Activated CD4-positive, CD25-positive, alpha-beta regulatory T cell (primary cell): Measurements from ENCODE around the gene ATAD5.
"Not testable (repeated sequence)": the region's sequence is repeated elsewhere in the genome, so short reads cannot be mapped to it uniquely, and the experiment has no call there.

Experiments used
- DNase-seq, 4 experiments: peaks; one replicate each; lab custom pipeline; 2025; lab: John Stamatoyannopoulos, UW

The ATAD5 gene

DNA sequence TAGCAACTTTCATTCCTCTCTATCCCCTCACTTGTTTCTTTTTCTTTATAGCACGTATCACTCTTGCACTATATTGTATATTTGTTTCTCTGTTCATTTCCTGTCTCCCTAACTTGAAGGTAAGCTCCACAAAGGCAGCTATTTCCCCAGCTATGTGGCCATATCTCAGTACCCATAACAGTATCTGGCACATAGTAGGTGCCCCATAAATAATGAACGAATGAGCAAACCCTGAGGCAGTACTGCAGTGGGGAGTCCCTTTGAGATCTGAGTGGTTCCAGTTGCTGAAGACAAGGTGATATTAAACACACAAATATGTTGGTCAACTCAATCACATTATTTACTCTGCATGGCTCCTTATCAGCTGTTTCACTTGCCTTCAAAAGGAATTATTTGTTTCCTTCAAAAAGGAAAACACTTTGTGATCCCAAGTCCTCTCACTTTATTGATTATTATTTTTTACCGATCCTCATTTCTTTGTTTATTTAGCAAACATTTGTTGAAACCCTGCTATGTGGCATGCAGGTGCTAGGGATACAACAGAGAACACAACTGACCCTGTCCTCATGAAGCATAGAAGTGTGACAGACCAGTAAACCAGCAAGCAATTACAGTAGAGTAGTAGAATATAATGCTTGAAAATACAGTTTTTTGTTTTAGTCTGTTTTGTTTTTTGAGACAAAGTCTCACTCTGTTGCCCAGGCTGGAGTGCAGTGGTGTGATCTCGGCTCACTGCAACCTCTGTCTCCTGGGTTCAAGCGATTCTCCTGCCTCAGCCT lies 84.3 kb downstream of the ATAD5 start:
- DNase-seq: no peak

DNA sequence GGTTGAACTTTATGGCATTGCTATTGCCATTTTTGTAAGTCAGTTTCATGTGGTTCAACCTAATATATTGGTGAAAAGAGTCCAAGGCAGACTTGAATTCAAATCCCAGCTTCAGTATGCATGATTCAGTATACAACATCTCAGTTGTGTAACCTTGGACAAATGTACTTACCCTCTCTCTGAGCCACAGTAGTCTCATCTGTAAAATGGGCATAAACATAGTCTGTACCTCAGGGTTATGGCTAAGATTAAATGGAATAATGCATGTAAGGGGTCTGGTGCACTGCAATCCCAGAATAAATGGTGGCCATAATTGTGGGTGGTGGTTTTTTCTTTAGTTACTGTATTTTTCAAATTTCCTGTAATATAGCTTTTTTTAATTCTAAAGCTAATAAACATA lies 85.3 kb downstream of the ATAD5 start:
- no peak for DNase-seq

DNA sequence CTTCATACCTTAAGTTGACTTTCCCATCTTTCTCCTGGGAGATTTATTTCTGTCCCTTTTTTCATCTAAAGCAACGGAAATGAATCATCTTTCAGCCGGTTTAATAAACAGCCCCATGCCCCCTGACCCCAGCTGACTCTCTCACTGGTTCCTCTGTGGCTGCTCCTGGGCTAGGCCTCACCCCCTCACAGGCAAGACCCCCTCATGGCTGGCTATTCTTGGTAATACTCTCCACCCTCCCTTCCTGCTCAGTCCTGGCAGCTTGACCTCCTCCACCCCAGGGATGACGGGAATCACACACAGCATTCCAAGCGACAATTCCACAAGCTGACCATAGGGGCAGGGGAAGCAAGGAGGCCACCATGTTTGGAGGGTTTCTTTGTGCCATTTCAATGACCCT lies 88.5 kb downstream of the ATAD5 start:
- DNase-seq: no peak

DNA sequence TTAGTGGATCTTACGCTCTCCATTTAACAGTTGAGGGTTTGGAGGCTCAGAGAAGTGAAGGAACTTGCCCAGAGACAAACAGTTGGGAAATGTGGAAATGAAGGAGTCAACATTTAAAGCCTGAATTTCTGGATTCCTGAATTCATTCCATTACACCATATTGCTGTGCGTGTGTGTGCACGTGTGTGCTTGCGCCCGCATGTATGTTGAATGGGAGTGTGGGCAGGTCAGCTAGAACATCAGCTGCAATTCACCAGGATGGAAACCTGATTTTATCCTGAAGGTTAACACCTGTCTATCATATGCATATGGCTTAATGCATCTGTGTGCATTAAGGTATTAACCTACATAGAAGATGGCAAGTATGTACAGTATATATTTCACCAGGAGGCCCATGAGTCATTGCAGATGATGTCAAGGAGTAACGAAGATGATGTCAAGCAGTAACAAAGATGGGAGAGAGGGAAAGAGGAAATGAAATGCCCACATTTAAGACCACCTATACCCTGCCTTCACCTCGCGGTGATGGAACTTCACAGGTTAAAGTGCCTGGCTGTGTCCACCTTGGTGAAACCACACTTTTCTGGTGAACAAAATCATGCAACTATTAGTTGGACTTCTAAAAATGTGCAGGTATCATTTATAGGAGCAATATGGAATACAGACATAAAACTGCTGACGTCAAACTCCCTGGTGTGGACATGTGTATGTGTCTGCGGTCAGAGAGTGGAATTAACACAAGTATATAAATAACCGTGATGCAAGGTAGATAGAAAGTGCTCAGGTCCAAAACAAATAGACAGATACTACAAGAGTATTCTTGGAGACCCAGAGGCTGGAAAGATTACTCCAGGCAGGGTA lies 89.1 kb downstream of the ATAD5 start:
- DNase-seq: no peak

DNA sequence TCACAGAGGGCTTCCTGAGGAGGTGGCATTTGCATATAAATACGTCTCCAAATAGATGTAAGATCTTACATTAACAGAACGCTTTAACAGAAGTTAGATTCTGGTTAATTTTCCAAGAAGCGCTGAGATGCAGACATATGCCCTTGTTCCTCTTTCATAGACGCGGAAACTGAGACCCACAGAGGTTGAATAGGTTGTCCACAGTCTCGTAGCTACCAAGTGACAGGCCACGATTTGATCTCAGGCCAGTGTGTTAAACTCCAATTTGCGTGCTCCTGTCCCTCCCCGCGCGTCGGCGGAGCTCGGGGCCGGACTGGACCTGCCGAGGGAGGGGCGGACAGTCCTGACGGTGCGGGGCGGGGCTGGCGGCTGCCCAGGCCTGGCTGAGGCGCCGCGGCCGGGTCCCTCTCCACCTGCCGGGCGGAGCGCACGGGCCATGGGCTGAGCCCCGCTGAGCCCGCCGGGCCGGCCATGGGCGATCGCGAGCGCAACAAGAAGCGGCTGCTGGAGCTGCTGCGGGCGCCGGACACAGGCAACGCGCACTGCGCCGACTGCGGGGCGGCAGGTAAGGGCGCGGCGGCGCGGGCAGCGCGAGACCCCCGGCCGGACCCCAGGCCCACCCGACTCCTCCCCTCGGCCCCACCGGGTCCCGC lies 89.9 kb downstream of the ATAD5 start, which contains the start of gene ADAP2:
TSS of gene ADAP2 (plus strand) at position 402 of the 653 bp plus-strand sequence. CDS start at position 472, 70 bp downstream.
- no peak for DNase-seq

DNA sequence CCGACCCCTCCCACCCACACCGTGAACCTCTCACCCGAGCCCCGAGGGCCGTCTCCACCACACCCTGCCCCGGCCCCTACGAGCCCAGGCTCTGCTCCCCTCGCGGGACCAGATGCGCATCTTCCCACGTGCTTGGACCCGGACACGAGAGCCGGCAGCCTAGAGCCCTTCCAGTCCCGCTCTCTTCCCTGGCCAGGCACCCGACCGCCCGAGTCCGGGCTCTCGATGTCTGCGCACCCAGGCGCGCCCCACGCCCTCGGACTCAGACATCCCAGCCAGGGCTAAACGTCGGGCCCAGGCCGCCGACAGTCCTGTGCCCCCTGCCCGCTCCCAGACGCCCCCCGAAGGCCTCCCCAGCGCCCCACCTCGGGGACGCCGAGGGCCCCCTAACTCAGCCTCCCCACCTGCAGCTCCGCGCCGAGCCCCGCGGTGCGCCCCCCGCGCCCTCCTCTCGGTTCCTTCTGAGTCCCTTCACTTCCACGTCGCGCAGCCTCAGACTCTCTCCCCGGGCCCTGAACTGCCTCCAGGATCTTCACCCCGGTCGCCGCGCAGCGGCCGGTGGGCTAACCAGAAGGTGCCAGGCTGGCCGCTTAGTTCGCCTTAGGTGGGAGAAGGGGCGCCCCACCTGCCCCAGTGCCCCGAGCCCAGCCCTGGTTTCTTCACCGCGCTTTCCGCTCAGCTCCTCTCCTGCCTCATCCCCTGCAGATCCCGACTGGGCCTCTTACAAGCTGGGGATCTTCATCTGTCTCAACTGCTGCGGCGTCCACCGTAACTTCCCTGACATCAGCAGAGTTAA lies 90.7 kb downstream of the ATAD5 start:
- no peak for DNase-seq

DNA sequence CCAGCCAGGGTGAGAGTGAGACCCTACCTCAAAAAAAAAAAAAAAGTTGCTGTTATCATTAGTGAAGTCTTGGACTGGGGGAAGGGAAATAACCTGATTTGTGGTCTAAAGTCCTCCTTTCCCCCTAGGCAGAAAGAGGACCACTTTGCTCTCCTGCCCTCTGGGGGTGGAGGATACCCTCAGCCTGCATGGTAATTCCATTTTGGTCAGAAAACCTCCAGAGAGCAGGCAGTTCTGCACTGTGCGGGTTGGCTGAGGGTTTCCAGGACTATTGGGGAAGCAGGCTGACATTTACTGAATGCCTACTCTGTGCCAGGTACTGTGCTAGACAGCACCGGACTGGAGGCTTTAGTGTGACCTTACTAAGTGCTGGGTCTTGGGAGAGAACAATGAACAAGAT lies 92.6 kb downstream of the ATAD5 start:
- DNase-seq: no peak

DNA sequence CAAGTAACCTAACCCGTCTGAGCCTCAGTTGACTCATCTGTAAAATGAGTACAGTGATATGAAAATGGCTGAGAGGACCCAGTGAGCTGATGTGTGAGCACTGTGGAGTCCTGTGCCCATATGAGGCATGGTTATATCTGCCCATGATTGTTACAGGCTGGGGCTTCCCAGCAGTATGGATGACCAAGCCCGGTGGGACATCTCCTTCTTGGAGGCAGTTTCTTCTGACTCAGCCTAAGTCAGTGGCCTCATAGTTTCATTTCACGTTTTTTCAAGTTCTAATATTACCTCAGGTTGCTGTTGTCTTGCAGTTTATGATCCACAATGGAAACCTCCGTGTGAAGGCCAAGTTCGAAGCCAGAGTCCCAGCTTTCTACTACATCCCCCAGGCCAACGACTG lies 94.8 kb downstream of the ATAD5 start:
- no peak for DNase-seq

DNA sequence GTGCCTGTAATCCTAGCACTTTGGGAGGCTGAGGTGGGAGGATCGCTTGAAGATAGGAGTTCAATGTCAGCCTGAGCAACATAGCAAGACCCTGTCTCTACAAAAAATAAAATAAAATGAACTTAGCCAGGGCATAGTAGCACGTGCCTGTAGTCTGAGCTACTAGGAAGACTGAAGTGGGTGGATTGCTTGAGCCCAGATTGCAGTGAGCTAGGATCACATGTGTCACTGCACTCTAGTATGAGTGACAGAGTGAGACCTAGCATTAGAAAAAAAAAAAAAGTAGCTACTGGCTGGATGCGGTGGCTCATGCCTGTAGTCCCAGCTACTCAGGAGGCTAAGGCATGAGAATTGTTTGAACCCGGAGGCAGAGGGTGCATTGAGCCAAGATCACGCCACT lies 96.0 kb downstream of the ATAD5 start:
- DNase-seq: no peak

DNA sequence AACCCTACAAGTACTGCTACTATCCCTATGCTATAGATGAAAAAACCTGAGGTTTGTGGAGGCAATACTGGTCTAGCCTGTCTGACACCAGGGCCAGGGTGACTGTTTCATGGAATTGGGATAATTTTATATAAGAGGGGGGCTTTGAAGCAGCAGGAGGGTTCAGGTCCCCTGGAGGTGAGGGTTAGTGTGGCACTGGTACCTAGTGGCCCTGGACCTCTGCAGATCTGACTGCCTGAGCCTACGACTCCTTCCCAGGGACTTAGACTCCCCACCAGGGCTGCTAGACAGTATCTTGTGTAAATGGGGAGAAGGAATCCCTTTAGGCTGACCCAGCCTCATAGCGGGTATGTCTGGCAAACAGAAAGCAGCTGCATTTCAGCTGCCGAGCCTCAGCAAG lies 96.8 kb downstream of the ATAD5 start:
- DNase-seq: no peak

DNA sequence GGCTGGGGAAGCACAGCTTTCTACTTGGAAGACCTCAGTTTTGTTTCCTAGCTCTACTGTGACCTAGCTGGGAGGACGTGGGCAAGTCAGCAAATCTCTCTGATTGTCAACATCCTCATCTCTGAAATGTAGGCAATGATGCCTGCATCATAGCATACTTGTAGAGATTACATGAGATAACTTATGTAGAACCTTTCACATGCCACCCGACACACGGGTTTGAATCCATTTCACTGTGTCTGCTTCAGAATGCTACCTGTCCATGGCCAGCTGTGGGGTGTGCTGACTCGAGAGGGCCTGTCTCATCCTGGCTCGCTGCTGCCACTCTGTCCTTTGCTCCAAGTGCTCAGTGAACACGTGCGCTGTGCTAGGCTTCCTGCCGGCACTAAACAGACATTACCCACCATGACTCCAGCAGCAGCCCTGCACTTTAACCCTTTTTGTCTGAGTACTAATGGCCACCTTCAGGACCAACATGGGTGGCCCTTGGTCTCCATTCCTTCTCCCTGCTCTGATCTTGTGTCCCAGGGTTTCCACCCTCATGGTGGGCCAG lies 97.4 kb downstream of the ATAD5 start:
- DNase-seq: no peak

DNA sequence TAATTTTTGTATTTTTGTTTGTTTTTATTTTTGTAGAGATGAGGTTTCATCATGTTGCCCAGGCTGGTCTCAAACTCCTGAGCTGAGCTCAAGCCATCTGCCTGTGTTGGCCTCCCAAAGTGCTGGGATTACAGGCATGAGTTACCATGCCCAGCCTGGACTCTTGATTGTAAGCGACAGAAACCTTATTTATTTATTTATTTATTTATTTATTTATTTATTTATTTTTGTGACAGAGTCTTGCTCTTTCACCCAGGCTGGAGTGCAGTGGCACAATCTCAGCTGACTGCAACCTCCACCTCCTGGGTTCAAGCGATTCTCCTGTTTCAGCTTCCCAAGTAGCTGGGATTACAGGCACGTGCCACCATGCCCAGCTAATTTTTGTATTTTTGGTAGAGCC lies 98.1 kb downstream of the ATAD5 start:
- DNase-seq: not testable (repeated sequence)

DNA sequence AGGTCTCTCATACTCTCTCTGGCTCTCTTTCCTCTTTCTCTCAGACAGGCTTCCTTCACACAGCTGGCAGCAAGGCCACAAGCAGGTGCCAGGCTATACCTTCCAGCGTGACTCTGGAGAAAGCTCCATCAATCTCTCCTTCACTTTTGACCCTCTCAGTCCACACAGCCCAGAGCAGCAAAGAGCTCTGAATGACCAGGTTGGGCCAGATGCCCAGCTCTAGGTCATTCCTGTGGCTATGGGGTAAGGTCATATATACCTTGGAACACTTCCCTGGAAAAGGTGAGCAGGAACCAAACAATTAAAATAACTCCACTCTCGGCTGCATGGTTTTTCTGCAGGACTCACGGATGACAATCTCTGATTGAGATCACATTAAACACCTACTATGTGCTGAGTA lies 98.7 kb downstream of the ATAD5 start:
- no peak for DNase-seq

DNA sequence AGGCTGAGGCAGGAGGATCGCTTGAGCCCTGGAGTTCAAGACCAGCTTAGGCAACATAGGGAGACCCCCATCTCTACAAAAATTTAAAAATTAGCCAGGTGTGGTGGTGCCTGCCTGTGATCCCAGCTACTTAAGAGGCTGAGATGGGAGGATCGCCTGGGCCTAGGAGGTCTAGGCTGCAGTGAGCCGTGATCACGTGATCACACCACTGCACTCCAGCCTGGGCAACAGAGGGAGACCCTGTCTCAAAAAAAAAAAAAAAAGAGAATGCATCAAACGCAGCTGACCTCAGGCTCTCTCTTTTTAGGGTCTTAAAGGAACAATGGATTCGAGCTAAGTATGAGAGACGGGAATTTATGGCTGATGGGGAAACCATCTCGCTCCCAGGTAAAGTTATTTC lies 99.8 kb downstream of the ATAD5 start:
- not testable (repeated sequence) for DNase-seq

DNA sequence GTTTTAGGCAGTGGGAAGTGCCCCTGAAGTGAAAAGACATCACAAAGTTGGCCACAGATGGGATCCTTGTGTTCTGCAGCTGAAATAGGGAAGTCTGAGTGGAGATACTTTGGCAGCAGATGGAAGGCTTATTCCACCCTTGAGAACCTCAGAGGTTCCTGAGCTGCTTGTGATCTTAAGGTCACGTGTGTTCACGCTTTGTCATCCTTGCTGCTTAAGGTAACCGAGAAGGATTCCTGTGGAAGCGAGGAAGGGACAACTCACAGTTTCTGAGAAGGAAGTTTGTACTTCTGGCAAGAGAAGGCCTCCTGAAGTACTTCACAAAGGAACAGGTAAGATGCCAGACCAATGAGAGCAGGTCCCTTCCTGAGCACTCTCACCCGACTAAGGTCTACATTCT lies 102.2 kb downstream of the ATAD5 start:
- DNase-seq: no peak

DNA sequence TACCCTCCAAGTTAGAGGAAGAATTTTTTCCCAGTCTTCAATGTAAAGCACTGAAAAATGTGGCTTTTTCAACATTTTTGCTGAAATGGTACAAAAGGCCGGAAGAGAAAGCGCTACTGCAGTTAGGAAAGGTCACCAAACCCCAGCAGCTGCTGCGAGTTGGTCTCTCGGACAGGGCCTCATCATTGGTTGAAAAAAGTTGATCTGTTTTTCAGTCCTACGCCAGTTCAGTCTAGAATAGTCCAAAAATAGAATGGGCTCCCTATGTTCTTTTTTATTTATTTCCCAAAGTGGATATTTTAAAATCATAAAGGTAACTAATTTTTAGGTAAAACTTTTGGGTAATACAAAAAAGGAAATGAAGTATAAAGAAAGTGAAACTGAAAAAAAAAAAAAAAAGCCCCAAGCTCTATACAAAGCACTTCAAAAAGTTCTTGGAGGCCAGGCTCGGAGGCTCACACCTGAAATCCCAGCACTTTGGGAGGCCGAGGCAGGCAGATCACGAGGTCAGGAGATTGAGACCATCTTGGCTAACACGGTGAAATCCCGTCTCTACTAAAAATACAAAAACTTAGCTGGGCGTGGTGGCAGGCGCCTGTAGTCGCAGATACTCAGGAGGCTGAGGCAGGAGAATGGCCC lies 107.4 kb downstream of the ATAD5 start:
- DNase-seq: no peak

DNA sequence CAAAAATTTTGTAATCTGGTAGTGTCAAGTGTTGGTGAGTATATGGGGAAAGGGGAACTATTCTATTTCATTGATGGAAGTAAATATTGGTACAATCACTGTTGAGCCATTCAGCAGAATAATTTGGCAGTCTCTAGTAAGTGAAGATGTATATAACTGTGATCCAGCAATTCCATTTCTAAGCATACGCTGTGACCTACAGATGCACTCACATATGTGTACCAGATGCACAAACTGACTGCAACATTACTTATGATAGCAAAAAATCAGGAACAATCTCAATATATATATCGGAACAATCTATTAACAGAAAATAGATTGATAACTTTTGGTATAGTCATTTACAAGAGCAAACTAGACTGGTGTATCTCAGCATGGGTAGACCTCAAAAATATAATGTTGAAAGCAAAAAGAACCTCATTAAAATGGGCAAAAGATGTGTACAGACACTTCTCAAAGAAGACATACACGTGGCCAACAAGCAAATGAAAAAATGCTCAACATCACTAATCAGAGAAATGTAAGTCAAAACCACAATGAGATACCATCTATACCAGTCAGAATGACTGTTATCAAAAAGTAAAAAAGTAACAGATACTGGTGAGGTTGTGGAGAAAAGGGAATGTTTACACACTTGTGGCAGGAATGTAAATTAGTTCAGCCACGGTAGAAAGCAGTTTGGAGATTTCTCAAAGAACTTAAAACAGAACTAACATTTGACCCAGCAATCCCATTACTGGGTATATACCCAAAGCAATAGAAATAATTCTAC lies 110.7 kb downstream of the ATAD5 start:
- DNase-seq: no peak
